HL-60 (cell line): ENCODE measurements around the gene TSHZ2.

Experiments used
- GABPA ChIP-seq: IDR thresholded peaks from 2 replicates; pipeline ENCODE4 v1.6.1; 2012; ENCODE audit warnings: low read depth
- POLR2AphosphoS5 ChIP-seq: IDR thresholded peaks from 2 replicates; pipeline ENCODE4 v1.6.1; 2012; ENCODE audit warnings: low read depth
- TF ChIP-seq, protein P1 (sequence below): IDR thresholded peaks from one replicate; pipeline ENCODE4 v1.5.1; 2011; ENCODE audit warnings: low read length, control low read depth, inconsistent platforms; ENCODE audit not compliant: insufficient read depth
- TF ChIP-seq, protein P2 (sequence below): IDR thresholded peaks from 2 replicates; pipeline ENCODE4 v1.6.1; 2012; ENCODE audit warnings: low read depth; ENCODE audit not compliant: insufficient replicate concordance

DNA sequence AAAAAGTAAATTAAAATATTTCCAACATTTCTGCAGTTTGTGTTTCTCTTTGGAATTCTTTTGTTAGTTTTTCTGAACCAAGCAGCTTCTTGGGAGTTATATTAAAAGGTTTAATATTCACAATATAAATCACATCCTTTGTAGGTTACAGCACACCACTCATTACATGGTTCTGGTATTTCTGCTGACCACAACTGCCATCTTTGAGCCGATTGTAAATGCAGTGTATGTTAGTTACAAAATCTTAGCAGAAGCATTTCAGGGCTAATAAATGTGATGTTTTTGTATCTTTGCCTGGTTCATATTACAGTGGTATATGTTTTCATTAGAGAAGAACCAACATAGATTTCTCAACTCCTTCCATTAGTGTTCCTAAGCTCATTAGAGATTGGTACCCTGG is 19.1 kb upstream of the TSHZ2 start:
- TF ChIP-seq, protein P1, sequence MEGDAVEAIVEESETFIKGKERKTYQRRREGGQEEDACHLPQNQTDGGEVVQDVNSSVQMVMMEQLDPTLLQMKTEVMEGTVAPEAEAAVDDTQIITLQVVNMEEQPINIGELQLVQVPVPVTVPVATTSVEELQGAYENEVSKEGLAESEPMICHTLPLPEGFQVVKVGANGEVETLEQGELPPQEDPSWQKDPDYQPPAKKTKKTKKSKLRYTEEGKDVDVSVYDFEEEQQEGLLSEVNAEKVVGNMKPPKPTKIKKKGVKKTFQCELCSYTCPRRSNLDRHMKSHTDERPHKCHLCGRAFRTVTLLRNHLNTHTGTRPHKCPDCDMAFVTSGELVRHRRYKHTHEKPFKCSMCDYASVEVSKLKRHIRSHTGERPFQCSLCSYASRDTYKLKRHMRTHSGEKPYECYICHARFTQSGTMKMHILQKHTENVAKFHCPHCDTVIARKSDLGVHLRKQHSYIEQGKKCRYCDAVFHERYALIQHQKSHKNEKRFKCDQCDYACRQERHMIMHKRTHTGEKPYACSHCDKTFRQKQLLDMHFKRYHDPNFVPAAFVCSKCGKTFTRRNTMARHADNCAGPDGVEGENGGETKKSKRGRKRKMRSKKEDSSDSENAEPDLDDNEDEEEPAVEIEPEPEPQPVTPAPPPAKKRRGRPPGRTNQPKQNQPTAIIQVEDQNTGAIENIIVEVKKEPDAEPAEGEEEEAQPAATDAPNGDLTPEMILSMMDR, result no peak
- TF ChIP-seq, protein P2, sequence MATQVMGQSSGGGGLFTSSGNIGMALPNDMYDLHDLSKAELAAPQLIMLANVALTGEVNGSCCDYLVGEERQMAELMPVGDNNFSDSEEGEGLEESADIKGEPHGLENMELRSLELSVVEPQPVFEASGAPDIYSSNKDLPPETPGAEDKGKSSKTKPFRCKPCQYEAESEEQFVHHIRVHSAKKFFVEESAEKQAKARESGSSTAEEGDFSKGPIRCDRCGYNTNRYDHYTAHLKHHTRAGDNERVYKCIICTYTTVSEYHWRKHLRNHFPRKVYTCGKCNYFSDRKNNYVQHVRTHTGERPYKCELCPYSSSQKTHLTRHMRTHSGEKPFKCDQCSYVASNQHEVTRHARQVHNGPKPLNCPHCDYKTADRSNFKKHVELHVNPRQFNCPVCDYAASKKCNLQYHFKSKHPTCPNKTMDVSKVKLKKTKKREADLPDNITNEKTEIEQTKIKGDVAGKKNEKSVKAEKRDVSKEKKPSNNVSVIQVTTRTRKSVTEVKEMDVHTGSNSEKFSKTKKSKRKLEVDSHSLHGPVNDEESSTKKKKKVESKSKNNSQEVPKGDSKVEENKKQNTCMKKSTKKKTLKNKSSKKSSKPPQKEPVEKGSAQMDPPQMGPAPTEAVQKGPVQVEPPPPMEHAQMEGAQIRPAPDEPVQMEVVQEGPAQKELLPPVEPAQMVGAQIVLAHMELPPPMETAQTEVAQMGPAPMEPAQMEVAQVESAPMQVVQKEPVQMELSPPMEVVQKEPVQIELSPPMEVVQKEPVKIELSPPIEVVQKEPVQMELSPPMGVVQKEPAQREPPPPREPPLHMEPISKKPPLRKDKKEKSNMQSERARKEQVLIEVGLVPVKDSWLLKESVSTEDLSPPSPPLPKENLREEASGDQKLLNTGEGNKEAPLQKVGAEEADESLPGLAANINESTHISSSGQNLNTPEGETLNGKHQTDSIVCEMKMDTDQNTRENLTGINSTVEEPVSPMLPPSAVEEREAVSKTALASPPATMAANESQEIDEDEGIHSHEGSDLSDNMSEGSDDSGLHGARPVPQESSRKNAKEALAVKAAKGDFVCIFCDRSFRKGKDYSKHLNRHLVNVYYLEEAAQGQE, result no peak
- TF ChIP-seq GABPA, result no peak
- no peak for TF ChIP-seq POLR2AphosphoS5
